Measurements from ENCODE around the gene NFIA.

Gene NFIA

GRCh38 chr1:61184040-61184713, 101.8 kb downstream of the NFIA start:
- no peaks in the 10 kb centered on the region for H3K27me3 ChIP-seq (ENCODE audit: insufficient read depth, low read length, poor library complexity, severe bottlenecking)
- H3K9me3 ChIP-seq (ENCODE audit: insufficient read depth, low read depth, low read length), result no peaks in the 10 kb centered on the region
- no peaks in the 10 kb centered on the region for H3K79me2 ChIP-seq (ENCODE audit: insufficient read depth, low read length)
- no peaks in the 10 kb centered on the region for H3K9me2 ChIP-seq (replicated peaks; ENCODE audit: low read depth, low read length)
- no peak for TF ChIP-seq EZH2phosphoT487 (IDR thresholded peaks at IDR 0.05; ENCODE audit: borderline replicate concordance)
- no peak for TF ChIP-seq CTCF (conservative IDR thresholded peaks at IDR 0.05; ENCODE audit: low read length)
- no peaks in the 10 kb centered on the region for H3F3A ChIP-seq (ENCODE audit: low read depth)
- H3K9ac ChIP-seq (ENCODE audit: low read depth, low read length, poor library complexity, severe bottlenecking), result no peak overlapping the region
- no peaks in the 10 kb centered on the region for H4K20me1 ChIP-seq (ENCODE audit: insufficient read depth, low read length, poor library complexity, severe bottlenecking)
- H2AFZ ChIP-seq (ENCODE audit: low read length), result no peak overlapping the region
- no peaks in the 10 kb centered on the region for H3K4me1 ChIP-seq (ENCODE audit: insufficient read depth, low read length, poor library complexity, severe bottlenecking)
- H3K4me3 ChIP-seq (ENCODE audit: low read length, poor library complexity, severe bottlenecking), result no peak overlapping the region
- no peak overlapping the region for H3K4me2 ChIP-seq (ENCODE audit: low read depth, low read length, poor library complexity, severe bottlenecking)
- no peaks in the 10 kb centered on the region for H3K36me3 ChIP-seq (ENCODE audit: insufficient read depth, low read length)

- no peaks in the 10 kb centered on the region for H3K79me2 ChIP-seq (ENCODE audit: insufficient read depth, low read length)
- no peaks in the 10 kb centered on the region for H3K9me2 ChIP-seq (replicated peaks; ENCODE audit: low read depth, low read length)
- no peaks in the 10 kb centered on the region for H3F3A ChIP-seq (ENCODE audit: low read depth)
- no peaks in the 10 kb centered on the region for H4K20me1 ChIP-seq (ENCODE audit: insufficient read depth, low read length, poor library complexity, severe bottlenecking)
- H3K4me3 ChIP-seq (ENCODE audit: low read length, poor library complexity, severe bottlenecking), result no peak overlapping the region
- no peak overlapping the region for H2AFZ ChIP-seq (ENCODE audit: low read length)
- no peaks in the 10 kb centered on the region for H3K36me3 ChIP-seq (ENCODE audit: insufficient read depth, low read length)
- no peak overlapping the region for H3K4me2 ChIP-seq (ENCODE audit: low read depth, low read length, poor library complexity, severe bottlenecking)
- no peaks in the 10 kb centered on the region for H3K9me3 ChIP-seq (ENCODE audit: insufficient read depth, low read depth, low read length)
- H3K27me3 ChIP-seq (ENCODE audit: insufficient read depth, low read length, poor library complexity, severe bottlenecking), result no peaks in the 10 kb centered on the region
- no peak for TF ChIP-seq EZH2phosphoT487 (IDR thresholded peaks at IDR 0.05; ENCODE audit: borderline replicate concordance)
- no peak for TF ChIP-seq CTCF (conservative IDR thresholded peaks at IDR 0.05; ENCODE audit: low read length)
- H3K9ac ChIP-seq (ENCODE audit: low read depth, low read length, poor library complexity, severe bottlenecking), result no peak overlapping the region
- no peaks in the 10 kb centered on the region for H3K4me1 ChIP-seq (ENCODE audit: insufficient read depth, low read length, poor library complexity, severe bottlenecking)
Observed at GRCh38 chr1:61184714-61185106, 102.3 kb downstream of the NFIA start.

- TF ChIP-seq CTCF (conservative IDR thresholded peaks at IDR 0.05; ENCODE audit: low read length), result no peak
- TF ChIP-seq EZH2phosphoT487 (IDR thresholded peaks at IDR 0.05; ENCODE audit: borderline replicate concordance), result no peak
- Histone ChIP-seq H3K4me1 (ENCODE audit: insufficient read depth, low read length, poor library complexity, severe bottlenecking) (no peaks in the 10 kb centered on the region), H3K9me3 (ENCODE audit: insufficient read depth, low read depth, low read length) (no peaks in the 10 kb centered on the region), H3K9me2 (replicated peaks; ENCODE audit: low read depth, low read length) (no peaks in the 10 kb centered on the region), H3K79me2 (ENCODE audit: insufficient read depth, low read length) (no peaks in the 10 kb centered on the region), H3K27me3 (ENCODE audit: insufficient read depth, low read length, poor library complexity, severe bottlenecking) (no peaks in the 10 kb centered on the region), H3K4me3 (ENCODE audit: low read length, poor library complexity, severe bottlenecking) (no peak overlapping the region), H3F3A (ENCODE audit: low read depth) (no peaks in the 10 kb centered on the region), H3K36me3 (ENCODE audit: insufficient read depth, low read length) (no peaks in the 10 kb centered on the region), H4K20me1 (ENCODE audit: insufficient read depth, low read length, poor library complexity, severe bottlenecking) (no peaks in the 10 kb centered on the region), H2AFZ (ENCODE audit: low read length) (no peak overlapping the region), H3K9ac (ENCODE audit: low read depth, low read length, poor library complexity, severe bottlenecking) (no peak overlapping the region), H3K4me2 (ENCODE audit: low read depth, low read length, poor library complexity, severe bottlenecking) (no peak overlapping the region)
Observed at GRCh38 chr1:61186753-61187152, 104.4 kb downstream of the NFIA start.

All from Loucy (cell line).